ENCODE measurements around the gene CD93.

- TF ChIP-seq YY1 (IDR thresholded peaks at IDR 0.05) (no peak), CTCF (IDR thresholded peaks at IDR 0.05; ENCODE audit: low read depth, low read length, missing input control) (no peak), ATF3 (IDR thresholded peaks at IDR 0.05) (no peak), FOXA1 (IDR thresholded peaks at IDR 0.05) (no peak), REST (IDR thresholded peaks at IDR 0.05) (no peak), GABPA (IDR thresholded peaks at IDR 0.05 in 1 of 2, conservative IDR thresholded peaks at IDR 0.05 in 1 of 2) (no peak), SP1 (IDR thresholded peaks at IDR 0.05) (no peak), RXRA (IDR thresholded peaks at IDR 0.05) (no peak), NR2F2 (IDR thresholded peaks at IDR 0.05) (no peak), MAX (IDR thresholded peaks at IDR 0.05) (no peak), TAF1 (conservative IDR thresholded peaks at IDR 0.05) (no peak)
Observed at GRCh38 chr20:23046431-23046830, 39.7 kb downstream of the CD93 start.
